Keratinocyte (primary cell): ENCODE measurements around the gene CPVL. TPM values are rescaled to one million over a fixed set of nuclear protein-coding genes. Genes with fewer than 3 reads are reported as not detected.

Source experiments
- DNase-seq: peaks from one replicate; pipeline ENCODE4 v3.0.0-alpha.2; 2011; ENCODE audit warnings: low read depth, missing footprints, low spot score
- FAIRE-seq: peaks from 2 replicates; lab custom pipeline; 2011; peaks lifted over from hg19 to GRCh38; lab: Jason Lieb, UNC
- H2AFZ ChIP-seq: 2 replicates; pipeline ENCODE4 v1.6.0; 2012; ENCODE audit warnings: low read length, control low read depth, inconsistent platforms; ENCODE audit not compliant: control insufficient read depth
- H3K27ac ChIP-seq: 2 replicates; pipeline ENCODE4 v1.5.1; 2011; ENCODE audit warnings: low read length; ENCODE audit not compliant: control insufficient read depth, insufficient read depth
- H3K27me3 ChIP-seq: 3 replicates; pipeline ENCODE4 v1.6.0; 2011; ENCODE audit warnings: low read length; ENCODE audit not compliant: control insufficient read depth, insufficient read depth; ENCODE audit errors: extremely low read depth
- H3K36me3 ChIP-seq, 2 experiments: 2 replicates in 1 of 2; 3 replicates in 1 of 2; pipeline ENCODE4 v1.5.1; 2011; ENCODE audit warnings: low read length in 2 of 2, mild to moderate bottlenecking in 1 of 2; ENCODE audit not compliant: control insufficient read depth in 2 of 2, insufficient read depth in 2 of 2; ENCODE audit errors: extremely low read depth in 1 of 2
- H3K4me1 ChIP-seq: 3 replicates; pipeline ENCODE4 v1.5.1; 2011; ENCODE audit warnings: low read length; ENCODE audit not compliant: control insufficient read depth, insufficient read depth; ENCODE audit errors: extremely low read depth
- H3K4me2 ChIP-seq: 3 replicates; pipeline ENCODE4 v1.6.0; 2011; ENCODE audit warnings: low read depth, low read length; ENCODE audit not compliant: control insufficient read depth, insufficient read depth; ENCODE audit errors: extremely low read depth
- H3K4me3 ChIP-seq, 3 experiments: fragments of 200-600 bp in 1 of 3; sonication (generic) in 1 of 3; 2 replicates in 2 of 3; 3 replicates in 1 of 3; pipeline ENCODE4 v1.5.1; 2011 to 2016; ENCODE audit warnings: low read length in 3 of 3, mild to moderate bottlenecking in 3 of 3, control low read depth in 2 of 3, inconsistent platforms in 1 of 3, low read depth in 1 of 3, mixed read lengths in 1 of 3, mixed run types in 1 of 3, moderate library complexity in 1 of 3; ENCODE audit not compliant: control insufficient read depth in 2 of 3, insufficient read depth in 2 of 3; ENCODE audit errors: extremely low read depth in 1 of 3
- H3K79me2 ChIP-seq: 2 replicates; pipeline ENCODE4 v1.6.0; 2012; ENCODE audit warnings: low read length; ENCODE audit not compliant: control insufficient read depth, insufficient read depth
- H3K9ac ChIP-seq: 3 replicates; pipeline ENCODE4 v1.6.0; 2011; ENCODE audit warnings: low read length; ENCODE audit not compliant: control insufficient read depth, insufficient read depth; ENCODE audit errors: extremely low read depth
- H3K9me1 ChIP-seq: 3 replicates; pipeline ENCODE4 v1.6.0; 2011; ENCODE audit warnings: low read length; ENCODE audit not compliant: control insufficient read depth, insufficient read depth; ENCODE audit errors: extremely low read depth
- H3K9me3 ChIP-seq: 2 replicates; pipeline ENCODE4 v1.5.1; 2012; ENCODE audit warnings: low read depth, low read length; ENCODE audit not compliant: control insufficient read depth
- H4K20me1 ChIP-seq: 3 replicates; pipeline ENCODE4 v1.6.0; 2011; ENCODE audit warnings: low read length; ENCODE audit not compliant: control insufficient read depth, insufficient read depth; ENCODE audit errors: extremely low read depth
- EZH2 ChIP-seq: IDR thresholded peaks from one replicate; pipeline ENCODE4 v1.6.1; 2012; ENCODE audit warnings: inconsistent platforms, mild to moderate bottlenecking, low read length, moderate library complexity
- dilution Hi-C: fragments of 300-500 bp; cut with MboI; formaldehyde crosslinking; loops from one replicate; pipeline ENCODE4 v1.7.0; 2020; ENCODE audit warnings: low sequenced_read_pairs; ENCODE audit not compliant: extremely low pct_ligation_motif_present
- polyA plus RNA-seq, 5 experiments: library from polyadenylated mRNA; depleted of rRNA in 3 of 5; stranded (reverse) in 3 of 5; stranded (forward) in 1 of 5; unstranded in 1 of 5; fragments of >200 nt; gene quantifications; 1 replicate in 1 of 5; 2 replicates in 3 of 5; 3 replicates in 1 of 5; pipeline versions ENCODE4 v1.2.1 to v1.2.3, GENCODE V29; 2011 to 2012; ENCODE audit warnings: missing spikeins in 2 of 5, low read depth in 1 of 5, low replicate concordance in 1 of 5
- TF ChIP-seq, protein P1 (sequence below), 3 experiments: IDR thresholded peaks in 1 of 3; conservative IDR thresholded peaks in 1 of 3; optimal IDR thresholded peaks in 1 of 3; 2 replicates in 2 of 3; 3 replicates in 1 of 3; pipeline versions ENCODE3 to v1.5.1; 2011; ENCODE audit warnings: low read length in 3 of 3, mild to moderate bottlenecking in 3 of 3, moderate library complexity in 2 of 3, control low read depth in 1 of 3, inconsistent platforms in 1 of 3; ENCODE audit not compliant: insufficient read depth in 2 of 3; ENCODE audit errors: extremely low read depth in 1 of 3

The CPVL gene
- polyA plus RNA-seq, 1 donor (not counting 4 experiments of a cell fraction or from before 2014, with no cell fraction given) = 9.8 TPM

DNA sequence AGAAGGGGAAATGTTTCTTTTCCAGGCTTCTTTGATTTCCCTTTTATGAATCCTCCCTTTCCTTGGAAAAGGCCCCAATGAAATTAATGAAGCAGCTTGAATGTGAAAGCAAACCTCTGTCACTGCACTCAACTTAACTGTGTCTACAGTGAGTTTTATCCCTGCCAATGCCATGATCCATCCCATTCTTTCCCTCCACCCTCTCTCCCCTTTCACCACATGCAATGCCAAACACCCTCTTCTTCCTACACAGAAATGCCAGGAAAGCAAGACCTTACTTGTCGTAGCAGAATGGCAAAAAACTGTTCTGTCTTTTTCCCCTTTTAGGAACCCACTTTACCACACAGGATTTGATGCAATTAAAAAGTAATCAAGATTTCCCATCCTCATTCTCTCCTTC is 140.9 kb downstream of the CPVL start:
- H3K79me2 ChIP-seq = no peaks in the 10 kb centered on the region
- peaks cover 2% of the 10 kb centered on the region for H3K9me3 ChIP-seq
- DNase-seq (no peak), FAIRE-seq (no peak)
- H3K4me1 ChIP-seq = peaks cover 7% of the 10 kb centered on the region
- H3K27ac ChIP-seq = no peak overlapping the region
- H3K4me3 ChIP-seq = no peak overlapping the region
- dilution Hi-C loops = no loop called here
- no peak overlapping the region for H3K9ac ChIP-seq
- peaks cover 3% of the 10 kb centered on the region for H3K27me3 ChIP-seq
- TF ChIP-seq, protein P1, sequence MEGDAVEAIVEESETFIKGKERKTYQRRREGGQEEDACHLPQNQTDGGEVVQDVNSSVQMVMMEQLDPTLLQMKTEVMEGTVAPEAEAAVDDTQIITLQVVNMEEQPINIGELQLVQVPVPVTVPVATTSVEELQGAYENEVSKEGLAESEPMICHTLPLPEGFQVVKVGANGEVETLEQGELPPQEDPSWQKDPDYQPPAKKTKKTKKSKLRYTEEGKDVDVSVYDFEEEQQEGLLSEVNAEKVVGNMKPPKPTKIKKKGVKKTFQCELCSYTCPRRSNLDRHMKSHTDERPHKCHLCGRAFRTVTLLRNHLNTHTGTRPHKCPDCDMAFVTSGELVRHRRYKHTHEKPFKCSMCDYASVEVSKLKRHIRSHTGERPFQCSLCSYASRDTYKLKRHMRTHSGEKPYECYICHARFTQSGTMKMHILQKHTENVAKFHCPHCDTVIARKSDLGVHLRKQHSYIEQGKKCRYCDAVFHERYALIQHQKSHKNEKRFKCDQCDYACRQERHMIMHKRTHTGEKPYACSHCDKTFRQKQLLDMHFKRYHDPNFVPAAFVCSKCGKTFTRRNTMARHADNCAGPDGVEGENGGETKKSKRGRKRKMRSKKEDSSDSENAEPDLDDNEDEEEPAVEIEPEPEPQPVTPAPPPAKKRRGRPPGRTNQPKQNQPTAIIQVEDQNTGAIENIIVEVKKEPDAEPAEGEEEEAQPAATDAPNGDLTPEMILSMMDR (optimal IDR thresholded peaks at IDR 0.05 in 1 of 3, IDR thresholded peaks at IDR 0.05 in 1 of 3, conservative IDR thresholded peaks at IDR 0.05 in 1 of 3; ENCODE audit: extremely low read depth in 1 of 3, insufficient read depth in 2 of 3, low read length in 3 of 3) = no peak
- no peak for TF ChIP-seq EZH2
- H2AFZ ChIP-seq = no peak overlapping the region
- peak overlapping the region; percentile 22 for H3K4me2 ChIP-seq
- H3K36me3 ChIP-seq = no peaks in the 10 kb centered on the region
- H3K9me1 ChIP-seq = no peaks in the 10 kb centered on the region
- no peaks in the 10 kb centered on the region for H4K20me1 ChIP-seq

- H3K9me1 ChIP-seq = no peaks in the 10 kb centered on the region
- H3K9ac ChIP-seq = no peak overlapping the region
- no peaks in the 10 kb centered on the region for H3K36me3 ChIP-seq
- H3K4me2 ChIP-seq = no peak overlapping the region
- DNase-seq (no peak), FAIRE-seq (no peak)
- no peak overlapping the region for H2AFZ ChIP-seq
- peaks cover 2% of the 10 kb centered on the region for H3K9me3 ChIP-seq
- dilution Hi-C loops = no loop called here
- peaks cover 7% of the 10 kb centered on the region for H3K4me1 ChIP-seq
- peaks cover 3% of the 10 kb centered on the region for H3K27me3 ChIP-seq
- H3K79me2 ChIP-seq = no peaks in the 10 kb centered on the region
- H3K4me3 ChIP-seq = no peak overlapping the region
- no peaks in the 10 kb centered on the region for H4K20me1 ChIP-seq
- TF ChIP-seq, protein P1 (optimal IDR thresholded peaks at IDR 0.05 in 1 of 3, IDR thresholded peaks at IDR 0.05 in 1 of 3, conservative IDR thresholded peaks at IDR 0.05 in 1 of 3; ENCODE audit: extremely low read depth in 1 of 3, insufficient read depth in 2 of 3, low read length in 3 of 3) = no peak
- TF ChIP-seq EZH2 = no peak
- H3K27ac ChIP-seq = no peak overlapping the region
These were observed 142.6 kb downstream of the CPVL start for GRCh38 chr7:29003703-29004102.
